GM10266 (cell line): ENCODE measurements around the gene RAMP3.

Source experiments
- DNase-seq: peaks from one replicate; pipeline ENCODE4 v3.0.0; 2012; ENCODE audit errors: extremely low spot score
- TF ChIP-seq, protein P1 (sequence below): IDR thresholded peaks from 2 replicates; pipeline ENCODE4 v1.5.1; 2012; ENCODE audit warnings: mild to moderate bottlenecking, low read depth; ENCODE audit not compliant: control insufficient read depth, insufficient read depth; ENCODE audit errors: missing control alignments

The RAMP3 gene

DNA sequence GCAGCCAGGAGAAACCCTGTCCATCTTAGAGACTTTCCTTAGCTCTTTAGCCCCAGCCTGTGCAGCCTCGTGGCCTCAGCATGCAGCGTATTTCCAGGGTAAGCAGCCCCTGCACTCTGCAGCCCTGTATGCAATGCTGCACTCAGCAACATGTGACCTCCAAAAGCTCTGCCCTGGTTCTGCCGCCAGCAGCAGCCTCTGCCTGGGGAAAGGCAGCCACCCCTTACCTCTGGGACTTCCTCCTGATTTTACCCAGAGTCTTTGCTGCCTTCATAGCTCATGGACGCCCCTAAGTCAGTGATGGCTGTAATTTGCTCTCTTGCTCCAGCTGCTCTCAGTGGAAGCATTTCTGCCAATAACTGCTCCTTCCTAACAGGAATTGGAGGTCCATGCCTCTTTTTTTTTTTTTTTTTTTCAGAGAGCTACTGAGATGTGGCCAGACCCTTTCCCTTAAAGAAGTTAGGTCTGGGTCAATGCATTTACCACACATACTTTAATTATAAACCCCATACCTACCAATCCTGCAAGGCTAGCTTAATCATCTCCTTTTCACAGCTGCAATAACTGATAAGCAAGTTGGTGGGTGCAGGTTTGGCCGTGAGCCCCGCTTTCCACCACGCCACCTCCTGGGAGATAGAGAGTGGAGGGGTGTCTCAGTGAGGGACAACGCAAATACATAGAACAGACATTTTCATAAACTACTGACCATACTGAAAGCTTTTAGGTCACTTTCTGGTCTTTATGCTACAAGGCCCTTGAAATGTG lies 71.7 kb downstream of the RAMP3 start:
- TF ChIP-seq, protein P1, sequence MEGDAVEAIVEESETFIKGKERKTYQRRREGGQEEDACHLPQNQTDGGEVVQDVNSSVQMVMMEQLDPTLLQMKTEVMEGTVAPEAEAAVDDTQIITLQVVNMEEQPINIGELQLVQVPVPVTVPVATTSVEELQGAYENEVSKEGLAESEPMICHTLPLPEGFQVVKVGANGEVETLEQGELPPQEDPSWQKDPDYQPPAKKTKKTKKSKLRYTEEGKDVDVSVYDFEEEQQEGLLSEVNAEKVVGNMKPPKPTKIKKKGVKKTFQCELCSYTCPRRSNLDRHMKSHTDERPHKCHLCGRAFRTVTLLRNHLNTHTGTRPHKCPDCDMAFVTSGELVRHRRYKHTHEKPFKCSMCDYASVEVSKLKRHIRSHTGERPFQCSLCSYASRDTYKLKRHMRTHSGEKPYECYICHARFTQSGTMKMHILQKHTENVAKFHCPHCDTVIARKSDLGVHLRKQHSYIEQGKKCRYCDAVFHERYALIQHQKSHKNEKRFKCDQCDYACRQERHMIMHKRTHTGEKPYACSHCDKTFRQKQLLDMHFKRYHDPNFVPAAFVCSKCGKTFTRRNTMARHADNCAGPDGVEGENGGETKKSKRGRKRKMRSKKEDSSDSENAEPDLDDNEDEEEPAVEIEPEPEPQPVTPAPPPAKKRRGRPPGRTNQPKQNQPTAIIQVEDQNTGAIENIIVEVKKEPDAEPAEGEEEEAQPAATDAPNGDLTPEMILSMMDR: no peak
- DNase-seq: no peak

DNA sequence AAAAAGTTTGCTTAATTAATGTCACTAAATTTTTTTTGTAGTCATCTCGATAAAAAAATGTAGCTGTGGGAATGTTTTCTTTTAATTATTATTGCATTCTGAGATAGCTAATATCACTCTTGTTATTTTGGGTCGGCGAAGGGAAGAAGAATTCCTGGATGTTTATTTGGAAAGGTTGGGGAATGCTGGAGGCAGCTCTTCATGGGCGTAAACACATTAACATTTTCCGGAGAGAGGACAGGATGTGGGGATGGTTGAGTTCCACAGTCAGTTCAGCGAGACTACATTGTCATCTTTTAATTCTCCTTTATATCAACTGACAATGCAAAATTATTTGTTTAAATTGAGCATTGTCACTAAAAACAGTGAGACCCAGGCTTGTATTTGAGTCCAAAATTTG lies 72.5 kb downstream of the RAMP3 start:
- DNase-seq: no peak
- TF ChIP-seq, protein P1: no peak

DNA sequence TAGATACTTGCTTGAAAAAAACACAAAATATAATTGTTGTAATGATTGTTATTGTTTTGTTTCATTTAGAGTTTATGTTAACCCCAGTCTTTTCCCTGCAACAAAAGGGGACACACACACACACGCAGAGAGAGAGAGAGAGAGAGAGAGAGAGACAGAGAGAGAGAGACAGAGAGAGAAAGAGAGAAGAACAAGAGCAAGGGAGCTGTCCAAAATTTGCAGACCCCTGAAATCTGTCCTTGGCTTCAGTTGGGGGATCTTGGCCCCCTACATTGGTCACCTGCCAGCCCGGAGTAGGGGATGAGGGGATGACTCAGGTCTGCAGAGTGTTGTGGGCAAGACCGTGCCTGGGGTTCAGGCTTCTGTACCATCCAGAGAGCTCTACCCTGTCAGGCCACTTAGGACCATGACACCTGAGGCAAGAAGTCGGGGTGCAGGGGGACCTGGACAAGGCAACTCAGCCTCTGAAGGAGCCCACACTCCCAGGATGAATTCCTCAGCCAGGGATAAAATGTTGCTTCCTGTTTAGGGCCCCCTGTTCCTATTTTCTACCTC lies 73.1 kb downstream of the RAMP3 start:
- TF ChIP-seq, protein P1: no peak
- DNase-seq: no peak

DNA sequence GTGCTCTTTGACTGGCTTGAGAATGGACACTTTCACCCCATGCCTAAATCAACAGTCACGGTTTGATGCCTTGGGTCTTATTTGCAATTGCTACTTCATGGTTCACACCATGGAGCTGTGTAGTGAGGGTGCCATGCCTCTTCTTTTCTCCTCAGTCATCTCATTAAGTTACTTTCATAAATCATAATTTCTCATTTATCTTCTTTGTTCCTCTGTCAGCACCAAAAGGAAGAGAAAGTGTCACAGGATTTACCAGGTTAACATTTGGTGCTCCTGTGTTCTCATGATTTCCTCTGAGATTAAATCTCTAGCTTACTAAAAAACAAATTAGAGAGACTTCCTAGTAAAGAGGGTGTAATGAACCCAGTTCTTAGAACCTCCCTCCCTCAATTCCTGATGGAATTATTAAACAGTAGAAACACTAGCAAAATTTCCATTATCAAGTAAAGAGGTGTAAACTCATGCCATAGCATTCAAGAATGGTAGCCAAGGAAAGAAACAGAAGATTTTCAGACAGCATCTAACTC lies 75.7 kb downstream of the RAMP3 start:
- TF ChIP-seq, protein P1: no peak
- no peak for DNase-seq
